ENCODE data around the gene MAGI1.

The MAGI1 gene

DNA sequence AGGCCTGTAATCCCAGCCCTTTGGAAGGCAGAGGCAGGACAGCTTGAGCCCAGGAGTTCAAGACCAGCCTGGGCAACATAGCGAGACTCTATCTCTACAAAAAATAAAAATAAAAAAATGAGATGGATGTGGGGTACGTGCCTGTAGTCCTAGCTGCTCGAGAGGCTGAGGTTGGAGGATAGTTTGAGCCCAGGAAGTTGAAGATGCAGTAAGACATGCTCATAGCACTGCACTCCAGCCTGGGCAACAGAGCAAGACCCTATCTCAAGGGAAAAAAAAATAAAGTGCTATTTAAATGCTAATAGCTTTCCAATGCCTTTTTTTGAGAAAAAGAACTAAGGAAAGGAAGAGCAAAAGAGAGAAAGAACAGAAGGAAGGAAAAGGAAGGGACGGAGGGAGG lies 94.5 kb downstream of the MAGI1 start:
- DNase-seq = no peak

DNA sequence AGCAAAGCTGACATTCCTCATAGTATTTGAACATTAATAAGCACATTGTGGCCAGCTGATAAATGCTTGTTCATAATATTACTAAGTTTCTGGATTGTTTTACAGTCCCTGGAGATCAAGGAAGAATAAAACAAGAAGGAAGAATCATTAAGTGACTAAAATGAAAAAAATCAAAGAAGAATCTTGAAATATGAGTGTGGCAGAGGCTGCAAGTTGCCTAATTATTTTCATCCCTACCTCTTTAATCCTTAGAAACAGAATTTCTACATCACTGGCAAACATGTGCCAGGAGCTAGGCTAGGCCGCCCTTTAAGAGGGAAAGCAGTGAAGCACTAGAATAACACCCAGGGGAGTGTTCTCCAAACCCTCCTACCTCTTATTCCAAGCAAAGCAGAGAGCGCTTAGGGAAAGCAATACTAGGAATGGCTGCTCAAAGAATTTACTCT lies 98.9 kb downstream of the MAGI1 start:
- DNase-seq = no peak

- no peak for DNase-seq
Observed at GRCh38 chr3:65939184-65939583, 99.5 kb downstream of the MAGI1 start.

- DNase-seq = no peak
Observed at GRCh38 chr3:65938676-65939075, 100.0 kb downstream of the MAGI1 start.

GRCh38 chr3:65938147-65938546 lies 100.6 kb downstream of the MAGI1 start:
- no peak for DNase-seq

DNA sequence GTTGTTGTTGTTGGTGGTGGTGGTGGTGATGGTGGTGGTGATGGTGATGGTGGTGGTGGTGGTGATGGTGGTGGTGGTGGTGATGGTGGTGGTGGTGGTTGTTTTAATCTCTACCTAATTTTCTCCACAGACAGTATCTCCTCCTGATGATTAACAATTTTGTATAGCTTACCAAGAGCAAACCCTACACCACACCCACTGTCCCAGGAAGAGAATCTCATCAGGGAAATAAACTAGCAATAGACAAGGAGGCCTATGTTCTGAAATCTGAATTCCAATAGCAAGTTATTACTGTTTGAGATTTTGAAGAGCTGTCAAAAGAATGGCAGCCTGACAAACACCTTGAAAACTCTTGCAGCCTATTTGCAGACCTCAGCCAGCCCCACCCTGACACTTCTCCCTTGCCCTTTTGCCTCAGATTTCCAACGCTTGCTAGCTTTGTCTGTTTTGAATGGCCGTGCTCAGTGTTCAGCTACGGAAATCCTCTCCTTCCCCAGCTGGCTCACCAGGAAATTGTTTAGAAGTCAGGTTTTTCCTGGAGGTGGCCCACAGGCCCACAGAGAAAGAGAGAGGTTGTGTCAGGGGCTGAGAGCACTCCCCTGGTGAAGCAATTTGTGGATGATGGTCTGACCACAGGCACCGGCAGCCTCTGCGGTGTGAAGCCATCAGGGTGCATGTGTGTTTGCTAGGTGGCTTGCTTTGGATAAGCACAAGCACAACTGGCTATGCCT lies 101.6 kb downstream of the MAGI1 start:
- DNase-seq = no peak

DNA sequence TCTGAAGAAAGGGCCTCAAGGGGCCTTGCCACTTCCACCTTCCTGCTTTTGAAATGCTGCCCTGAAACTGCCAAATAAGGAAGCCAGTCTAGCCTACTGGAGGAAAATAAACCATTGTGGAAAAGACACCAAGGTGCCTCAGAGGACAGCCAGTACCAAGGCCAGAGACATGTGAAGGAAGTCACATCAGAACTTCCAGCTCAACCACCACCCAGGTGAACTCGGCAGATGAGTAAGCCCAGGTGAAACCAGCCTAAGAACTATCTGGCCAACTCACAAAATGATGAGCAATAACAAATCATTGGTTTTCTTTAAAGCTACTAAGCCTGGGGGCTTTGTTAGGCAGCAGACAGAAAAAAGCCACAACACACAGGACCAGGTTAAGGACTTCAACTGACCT lies 103.0 kb downstream of the MAGI1 start:
- DNase-seq = no peak

- no peak for DNase-seq
Observed at GRCh38 chr3:65930648-65931047, 108.1 kb downstream of the MAGI1 start.

DNA sequence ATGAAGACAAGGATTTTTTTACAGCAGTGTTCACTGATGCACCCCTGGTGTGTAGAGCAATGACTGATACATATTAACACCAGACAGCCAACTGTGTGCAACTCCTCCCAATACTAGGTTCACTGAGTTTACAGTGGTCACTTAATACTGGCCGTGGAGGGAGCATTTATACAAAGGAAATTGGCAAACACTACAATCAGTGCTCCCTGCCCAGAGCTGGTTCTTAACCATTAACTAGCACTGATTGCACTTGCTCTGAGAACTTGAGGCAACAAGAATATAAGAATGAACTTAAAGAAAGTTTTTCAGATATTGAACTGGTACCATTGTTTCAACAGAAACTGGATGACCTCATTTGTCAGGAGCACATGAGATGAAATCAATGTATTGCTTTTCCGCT lies 110.6 kb downstream of the MAGI1 start:
- no peak for DNase-seq

DNA sequence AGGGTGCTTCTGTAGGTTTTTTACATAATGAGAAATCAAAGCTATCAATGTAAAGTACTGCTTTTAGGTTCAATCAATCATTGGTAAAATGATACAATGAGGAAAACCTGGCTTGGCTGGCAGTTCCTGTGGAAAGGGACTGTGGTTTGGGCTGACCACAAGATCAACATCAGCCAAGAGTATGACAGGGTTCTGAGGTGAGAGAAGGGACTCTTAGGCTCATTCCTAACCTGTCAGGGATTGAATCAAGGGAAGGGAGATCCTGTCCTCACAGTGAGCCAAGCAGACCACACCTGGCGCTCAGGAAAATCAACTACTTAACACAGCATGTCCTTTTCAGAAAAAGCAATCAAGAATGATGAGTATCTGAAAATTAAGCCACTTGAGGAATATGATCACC lies 111.1 kb downstream of the MAGI1 start:
- DNase-seq = no peak

DNA sequence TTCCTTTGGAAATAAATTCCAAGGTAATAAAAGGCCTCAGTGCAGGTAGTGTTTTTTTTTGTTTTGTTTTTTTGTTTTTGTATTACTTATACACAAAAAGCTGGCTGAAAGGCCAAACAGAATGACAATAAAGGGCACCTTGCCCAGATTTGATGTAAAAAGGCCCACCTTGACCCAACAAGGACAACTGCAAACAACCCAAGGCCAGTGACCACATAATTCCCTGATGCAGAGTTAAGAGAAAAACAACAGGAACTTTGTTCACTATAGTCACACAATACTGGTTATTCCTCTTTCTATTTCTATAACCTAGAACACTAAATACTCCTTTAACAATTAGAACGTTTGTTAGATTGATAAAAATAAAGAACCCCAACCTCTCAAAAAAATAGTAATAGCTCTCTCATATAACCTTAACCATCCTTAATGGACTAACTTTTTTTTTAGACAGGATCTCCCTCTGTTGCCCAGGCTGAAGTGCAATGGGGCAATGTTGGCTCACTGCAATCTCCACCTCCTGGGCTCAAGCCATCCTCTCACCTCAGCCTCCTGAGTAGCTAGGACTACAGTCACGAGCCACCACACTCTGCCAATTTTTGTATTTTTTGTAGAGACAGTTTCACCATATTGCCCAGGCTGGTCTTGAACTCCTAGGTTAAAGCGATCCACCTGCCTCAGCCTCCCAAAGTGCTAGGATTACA lies 113.3 kb downstream of the MAGI1 start:
- DNase-seq = no peak

GRCh38 chr3:65924762-65925161 lies 114.0 kb downstream of the MAGI1 start:
- DNase-seq = no peak

GRCh38 chr3:65922441-65922840 lies 116.3 kb downstream of the MAGI1 start:
- DNase-seq = no peak

DNA sequence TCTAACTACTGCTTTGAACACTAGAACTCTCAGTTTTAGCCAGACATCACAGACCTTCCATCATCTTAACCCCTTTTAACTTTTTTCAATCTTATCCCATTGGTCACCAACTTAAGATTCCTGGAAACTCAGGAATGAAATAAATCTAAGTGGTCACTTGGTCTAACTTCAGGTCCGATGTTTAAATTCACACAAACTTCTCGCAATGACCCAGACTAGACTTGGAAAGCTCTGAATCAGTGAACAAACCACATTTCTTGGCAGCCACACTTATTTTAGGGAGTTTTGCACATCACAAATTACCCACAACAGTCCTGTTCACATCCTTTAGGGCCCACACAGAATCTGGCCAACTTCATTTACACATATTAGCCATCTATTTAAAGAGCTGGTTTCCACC lies 118.9 kb downstream of the MAGI1 start:
- DNase-seq = no peak

DNA sequence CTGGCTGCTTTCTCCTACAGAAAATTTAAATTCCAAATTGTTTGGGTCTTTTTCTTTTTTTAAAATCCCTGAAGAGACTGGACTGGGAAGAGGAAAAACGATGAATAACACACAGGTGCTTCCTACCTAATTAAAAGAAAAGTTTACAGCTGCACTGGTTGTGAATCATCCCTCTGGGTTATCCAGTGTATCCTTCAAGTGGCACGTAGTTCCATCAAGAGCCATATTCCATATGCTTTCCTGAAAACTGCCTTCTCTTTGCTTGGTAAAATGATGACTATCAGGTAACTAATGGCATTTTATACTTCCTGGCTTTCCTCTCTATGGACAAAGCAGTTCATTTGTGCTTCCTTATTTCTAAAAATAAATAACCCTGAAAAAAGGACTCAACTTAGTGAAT lies 123.2 kb downstream of the MAGI1 start:
- DNase-seq = no peak

- DNase-seq = no peak
Observed at GRCh38 chr3:65914740-65915367, 123.9 kb downstream of the MAGI1 start.

DNA sequence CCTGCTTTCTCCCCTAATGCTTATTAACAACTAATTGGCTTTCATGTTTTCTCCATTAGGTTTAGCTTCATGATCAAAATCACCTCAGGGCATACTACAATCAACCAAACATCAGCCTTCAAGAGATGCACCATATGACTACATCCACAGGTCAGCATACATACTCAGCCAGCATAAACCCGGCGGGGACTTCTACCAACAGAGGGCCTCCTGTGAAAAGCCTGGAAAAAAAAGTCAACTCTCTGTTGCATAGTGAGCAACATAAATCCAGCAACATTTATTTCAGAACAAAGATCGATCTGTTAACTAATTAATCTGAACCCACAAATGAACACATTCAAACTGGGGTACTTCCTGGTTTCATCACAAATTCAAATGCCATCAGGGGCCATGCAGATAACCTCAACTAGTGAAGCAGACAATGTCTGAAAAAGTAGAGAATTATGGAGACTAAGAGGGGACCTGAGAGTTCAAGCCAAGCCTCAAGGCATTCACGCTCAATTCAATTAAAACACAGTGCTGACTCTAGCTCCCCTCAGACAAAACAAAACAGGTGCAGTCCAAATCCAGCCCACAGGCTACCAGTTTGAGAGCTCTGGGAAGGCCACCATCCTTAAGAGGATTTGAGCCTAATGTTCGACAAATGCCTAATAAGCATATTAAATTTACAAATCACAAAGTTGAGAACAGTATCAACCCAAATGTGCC lies 124.5 kb downstream of the MAGI1 start:
- no peak for DNase-seq

DNA sequence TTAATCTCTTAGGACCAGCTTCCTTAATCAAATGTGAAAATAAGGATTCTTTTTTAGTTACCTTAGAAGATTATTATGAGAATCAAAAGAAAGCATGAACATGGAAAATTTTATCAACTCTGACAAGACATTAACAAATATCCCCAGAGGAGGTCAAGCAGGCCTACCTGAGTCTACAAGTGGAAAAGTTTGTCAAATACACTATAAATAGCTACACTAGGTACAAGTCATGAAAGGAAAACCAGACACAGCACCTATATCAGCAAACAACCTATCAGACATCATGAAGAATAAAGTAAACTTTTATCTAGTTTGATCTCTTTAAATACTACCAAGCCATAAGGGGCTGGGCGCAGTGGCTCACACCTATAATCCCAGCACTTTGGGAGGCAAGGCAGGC lies 126.1 kb downstream of the MAGI1 start:
- no peak for DNase-seq

DNA sequence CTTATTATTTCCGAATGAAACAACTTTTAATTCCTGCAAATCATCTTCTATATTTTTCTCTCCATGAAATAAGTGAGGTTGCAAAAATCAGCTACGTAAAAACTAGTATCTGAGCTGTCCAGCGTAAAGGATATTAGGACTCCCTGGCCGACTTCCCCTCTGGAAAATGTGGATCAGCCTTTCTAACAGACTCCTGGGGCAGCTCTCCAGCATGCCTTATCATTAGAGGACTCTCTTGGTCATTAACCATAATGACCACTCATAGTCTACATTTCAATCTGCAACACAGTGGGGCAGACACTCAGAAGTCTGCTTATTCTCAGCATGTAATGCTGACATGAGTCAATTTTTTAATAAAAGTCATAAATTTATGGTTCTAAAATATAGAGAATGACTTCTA lies 130.1 kb downstream of the MAGI1 start:
- no peak for DNase-seq

DNA sequence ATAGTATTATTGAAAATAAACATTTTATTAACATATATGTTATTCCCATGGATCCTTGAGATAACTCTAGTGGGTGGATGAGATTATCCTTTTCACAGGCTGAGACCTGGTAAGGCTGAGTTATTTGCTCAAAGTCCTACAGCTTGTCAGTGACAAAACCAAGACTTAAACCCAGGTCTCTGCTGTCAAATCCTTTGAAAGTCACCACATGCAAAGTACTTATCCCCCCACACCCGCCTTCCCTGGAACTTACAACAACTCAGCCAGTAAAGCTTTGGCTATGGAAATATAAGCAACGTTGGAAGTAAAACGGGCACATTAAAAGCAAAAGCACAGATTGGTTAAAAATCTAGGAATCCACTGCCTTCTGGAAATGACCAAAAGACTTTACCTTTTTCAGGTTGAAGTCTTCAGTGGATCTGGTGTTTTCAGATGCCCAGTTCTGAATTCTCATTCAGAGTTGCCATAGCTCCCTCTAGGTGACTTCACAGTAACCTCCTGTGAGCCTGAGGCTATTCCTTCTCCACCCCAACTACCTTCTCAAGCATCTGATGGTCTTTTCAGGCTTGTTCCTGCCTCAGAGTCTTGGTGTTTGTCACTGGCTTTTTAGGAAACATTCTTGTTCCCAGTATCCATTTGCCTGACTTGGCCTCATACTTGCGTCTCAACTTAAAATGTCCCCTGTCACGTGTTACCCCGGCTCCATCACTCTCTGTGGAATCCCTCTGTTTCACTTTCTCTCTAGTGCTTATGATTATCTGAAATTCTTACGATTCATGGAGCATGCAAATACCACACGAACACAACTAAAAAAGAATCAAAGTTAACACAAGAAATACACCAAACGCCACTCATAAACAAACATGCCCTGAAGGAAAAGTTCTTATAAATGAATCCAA lies 131.2 kb downstream of the MAGI1 start:
- no peak for DNase-seq

- DNase-seq = no peak
Observed at GRCh38 chr3:65905771-65906170, 132.9 kb downstream of the MAGI1 start.

DNA sequence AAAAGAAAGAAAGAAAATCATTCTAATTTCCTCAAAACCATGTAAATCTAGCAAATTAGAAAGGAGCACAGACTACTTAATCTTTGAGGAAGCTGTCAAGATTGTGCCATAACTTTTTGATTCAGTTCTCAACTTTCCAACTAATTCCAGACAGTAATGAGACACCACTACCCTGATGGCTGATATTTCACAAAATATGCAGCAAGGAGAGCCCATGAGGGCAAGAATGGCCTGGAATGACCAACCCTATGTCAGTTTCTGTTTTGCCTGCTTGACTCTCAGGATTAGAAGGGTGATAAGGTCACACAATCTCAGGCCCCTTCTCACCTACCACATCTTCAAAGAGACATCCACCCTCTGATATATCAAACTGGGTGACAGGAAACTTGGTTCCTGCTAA lies 134.7 kb downstream of the MAGI1 start:
- no peak for DNase-seq
